Lung microvascular endothelial cell (primary cell): ENCODE data around the gene TMEM242. TPM values are rescaled to one million over a fixed set of nuclear protein-coding genes. Genes with fewer than 3 reads are reported as not detected.

Source experiments
- DNase-seq, 2 donors: peaks; one replicate each; pipeline versions ENCODE4 v3.0.0 to v3.0.0-alpha.2; 2010; ENCODE audit warnings: low read depth in 2 of 2
- total RNA-seq: library from RNA; depleted of rRNA; stranded (reverse); fragments of >200 nt; gene quantifications from 2 replicates; pipeline ENCODE4 v1.2.1, GENCODE V29; 2014

Gene TMEM242
- total RNA-seq, 1 donor from 2014 or later: 5.2 TPM

GRCh38 chr6:157253017-157253416 lies 70.3 kb downstream of the TMEM242 start:
- DNase-seq: no peak

GRCh38 chr6:157251586-157252247 lies 71.6 kb downstream of the TMEM242 start:
- no peak for DNase-seq

- no peak for DNase-seq
Measured at GRCh38 chr6:157249826-157250225, 73.5 kb downstream of the TMEM242 start.

GRCh38 chr6:157248264-157248663 lies 75.1 kb downstream of the TMEM242 start:
- DNase-seq: no peak

- DNase-seq: no peak
Measured at GRCh38 chr6:157246771-157247484, 76.4 kb downstream of the TMEM242 start.

GRCh38 chr6:157246048-157246630 lies 77.2 kb downstream of the TMEM242 start:
- DNase-seq: no peak

- DNase-seq: no peak
Measured at GRCh38 chr6:157245436-157245835, 77.9 kb downstream of the TMEM242 start.

GRCh38 chr6:157244780-157245179 lies 78.5 kb downstream of the TMEM242 start:
- DNase-seq: no peak

- DNase-seq: peak; percentile 40 to 47
Measured at GRCh38 chr6:157244175-157244574, 79.1 kb downstream of the TMEM242 start.

GRCh38 chr6:157242791-157243190 lies 80.5 kb downstream of the TMEM242 start:
- no peak for DNase-seq

GRCh38 chr6:157240960-157241311 lies 82.4 kb downstream of the TMEM242 start:
- DNase-seq: no peak

GRCh38 chr6:157240059-157240959 lies 83.0 kb downstream of the TMEM242 start:
- DNase-seq: no peak

GRCh38 chr6:157239671-157240058 lies 83.7 kb downstream of the TMEM242 start:
- no peak for DNase-seq

Other genes starting within 250 kb of the TMEM242 start
- 16.1 and 56.0 TPM in 2 replicates for gene ZDHHC14, start 57.7 kb upstream of the TMEM242 start, total RNA-seq